Spleen (tissue), 7 donors: ENCODE results near the gene NEMF.

Source experiments
- CTCF ChIP-seq, 11 experiments: fragments of 200-600 bp in 7 of 11; fragments of 450-650 bp in 4 of 11; sonication (generic) in 4 of 11; IDR thresholded peaks in 8 of 11; conservative IDR thresholded peaks in 3 of 11; 1 replicate in 7 of 11; 2 replicates in 4 of 11; pipeline versions ENCODE4 v1.4.0 to v1.8.0; 2016 to 2021; ENCODE audit warnings: antibody characterized with exemption in 11 of 11, inconsistent platforms in 4 of 11, mild to moderate bottlenecking in 1 of 11
- POLR2A ChIP-seq, 3 donors: fragments of 450-650 bp; IDR thresholded peaks; one replicate each; pipeline ENCODE4 v1.5.1; 2017; ENCODE audit warnings: antibody characterized with exemption in 3 of 3, mild to moderate bottlenecking in 1 of 3
- donor health status: DM: no; HTN: no; CAD: no; lungs with moderate emphysema.
- donor health status: DM: no; HTN: no; CAD: no.
- donor health status: DM: no; HTN: no; CAD: no.

GRCh38 chr14:49882826-49883694 is 30.5 kb upstream of the NEMF start:
- TF ChIP-seq CTCF (IDR thresholded peaks at IDR 0.05 in 8 of 11, conservative IDR thresholded peaks at IDR 0.05 in 3 of 11) (no peak), POLR2A (IDR thresholded peaks at IDR 0.05) (no peak)
